IPS-20b (cell line): ENCODE data around the gene BICC1.

Source experiments
- H3K27ac ChIP-seq: one replicate; pipeline ENCODE4 v1.5.1; 2013; ENCODE audit warnings: low read length
- H3K27me3 ChIP-seq: 2 replicates; pipeline ENCODE4 v1.6.1; 2013; ENCODE audit warnings: mild to moderate bottlenecking, low read length, inconsistent platforms; ENCODE audit not compliant: insufficient read depth
- H3K36me3 ChIP-seq: 2 replicates; pipeline ENCODE4 v1.6.1; 2013; ENCODE audit warnings: low read depth, mild to moderate bottlenecking, inconsistent platforms, low read length, moderate library complexity; ENCODE audit not compliant: insufficient read depth
- H3K4me1 ChIP-seq: 2 replicates; pipeline ENCODE4 v1.6.1; 2013; ENCODE audit warnings: mild to moderate bottlenecking, control low read depth, inconsistent platforms, low read length, moderate library complexity; ENCODE audit not compliant: insufficient read depth
- H3K4me3 ChIP-seq: 2 replicates; pipeline ENCODE4 v1.5.1; 2013; ENCODE audit warnings: mild to moderate bottlenecking, low read length, inconsistent platforms
- H3K9ac ChIP-seq: 2 replicates; pipeline ENCODE4 v1.6.1; 2013; ENCODE audit warnings: low read depth, mild to moderate bottlenecking, inconsistent platforms, low read length, moderate library complexity
- H3K9me3 ChIP-seq: 2 replicates; pipeline ENCODE4 v1.6.1; 2013; ENCODE audit warnings: mild to moderate bottlenecking, low read depth, low read length, inconsistent platforms; ENCODE audit not compliant: insufficient read depth

The BICC1 gene

GRCh38 chr10:58781873-58782488 lies 269.3 kb downstream of the BICC1 start:
- no peaks in the 10 kb centered on the region for H3K27me3 ChIP-seq
- no peaks in the 10 kb centered on the region for H3K36me3 ChIP-seq
- H3K9me3 ChIP-seq: no peaks in the 10 kb centered on the region
- H3K9ac ChIP-seq: no peak overlapping the region
- no peak overlapping the region for H3K4me3 ChIP-seq
- H3K4me1 ChIP-seq: no peaks in the 10 kb centered on the region
- H3K27ac ChIP-seq: no peak overlapping the region

GRCh38 chr10:58782876-58783851 lies 270.5 kb downstream of the BICC1 start:
- H3K9me3 ChIP-seq: no peaks in the 10 kb centered on the region
- H3K27ac ChIP-seq: no peak overlapping the region
- H3K4me3 ChIP-seq: no peak overlapping the region
- no peaks in the 10 kb centered on the region for H3K36me3 ChIP-seq
- H3K27me3 ChIP-seq: no peaks in the 10 kb centered on the region
- H3K4me1 ChIP-seq: no peaks in the 10 kb centered on the region
- no peak overlapping the region for H3K9ac ChIP-seq

GRCh38 chr10:58784361-58784760 lies 271.7 kb downstream of the BICC1 start:
- no peak overlapping the region for H3K27ac ChIP-seq
- no peaks in the 10 kb centered on the region for H3K36me3 ChIP-seq
- H3K27me3 ChIP-seq: no peaks in the 10 kb centered on the region
- no peaks in the 10 kb centered on the region for H3K9me3 ChIP-seq
- no peak overlapping the region for H3K9ac ChIP-seq
- H3K4me1 ChIP-seq: no peaks in the 10 kb centered on the region
- no peak overlapping the region for H3K4me3 ChIP-seq

GRCh38 chr10:58785354-58785753 lies 272.7 kb downstream of the BICC1 start:
- Histone ChIP-seq H3K4me1 (no peaks in the 10 kb centered on the region), H3K9me3 (no peaks in the 10 kb centered on the region), H3K4me3 (no peak overlapping the region), H3K27me3 (no peaks in the 10 kb centered on the region), H3K36me3 (no peaks in the 10 kb centered on the region), H3K27ac (no peak overlapping the region), H3K9ac (no peak overlapping the region)

GRCh38 chr10:58791137-58791536 lies 278.5 kb downstream of the BICC1 start:
- Histone ChIP-seq H3K4me3 (no peak overlapping the region), H3K27me3 (no peaks in the 10 kb centered on the region), H3K9ac (no peak overlapping the region), H3K36me3 (no peaks in the 10 kb centered on the region), H3K27ac (no peak overlapping the region), H3K9me3 (no peaks in the 10 kb centered on the region), H3K4me1 (no peaks in the 10 kb centered on the region)

DNA sequence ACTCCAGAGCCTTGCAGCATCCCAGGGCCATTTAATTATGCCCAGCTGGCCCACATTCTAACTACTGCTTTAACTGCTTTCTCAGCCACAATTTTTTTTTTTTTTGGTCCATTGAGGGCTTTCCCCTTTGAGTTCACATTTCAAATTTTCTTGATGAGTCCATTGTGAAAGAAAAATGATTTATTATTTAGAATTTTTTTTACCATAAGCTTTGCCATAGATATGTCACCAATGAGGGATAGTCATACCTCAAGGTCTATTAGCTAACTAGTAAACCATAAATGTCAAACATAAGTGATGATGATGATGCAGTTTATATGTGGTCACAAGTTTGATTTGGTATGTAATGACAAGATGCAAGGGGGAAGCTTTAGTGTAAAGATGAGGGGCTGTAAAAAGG lies 282.9 kb downstream of the BICC1 start:
- Histone ChIP-seq H3K36me3 (no peaks in the 10 kb centered on the region), H3K27ac (no peak overlapping the region), H3K4me3 (no peak overlapping the region), H3K27me3 (no peaks in the 10 kb centered on the region), H3K4me1 (no peaks in the 10 kb centered on the region), H3K9ac (no peak overlapping the region), H3K9me3 (no peaks in the 10 kb centered on the region)

DNA sequence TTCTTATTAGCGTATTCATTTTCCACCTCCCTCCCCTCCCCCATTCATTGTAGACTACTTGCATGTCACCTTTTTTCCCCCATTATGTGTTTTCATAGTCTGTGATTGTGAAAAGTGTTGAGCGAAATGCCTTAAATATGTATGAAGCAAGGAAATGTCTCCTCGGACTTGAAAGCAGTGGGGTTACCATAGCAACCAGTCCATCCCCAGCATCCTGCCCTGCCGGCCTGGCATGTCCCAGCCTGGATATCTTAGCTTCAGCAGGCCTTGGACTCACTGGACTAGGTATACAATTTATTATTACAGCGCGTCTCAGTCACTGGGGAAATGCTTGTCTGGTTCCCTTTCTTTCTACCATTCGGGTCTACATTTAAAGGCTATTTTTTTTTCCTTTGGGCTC lies 283.6 kb downstream of the BICC1 start:
- Histone ChIP-seq H3K9me3 (no peaks in the 10 kb centered on the region), H3K4me1 (no peaks in the 10 kb centered on the region), H3K4me3 (no peak overlapping the region), H3K27ac (no peak overlapping the region), H3K9ac (no peak overlapping the region), H3K36me3 (no peaks in the 10 kb centered on the region), H3K27me3 (no peaks in the 10 kb centered on the region)

DNA sequence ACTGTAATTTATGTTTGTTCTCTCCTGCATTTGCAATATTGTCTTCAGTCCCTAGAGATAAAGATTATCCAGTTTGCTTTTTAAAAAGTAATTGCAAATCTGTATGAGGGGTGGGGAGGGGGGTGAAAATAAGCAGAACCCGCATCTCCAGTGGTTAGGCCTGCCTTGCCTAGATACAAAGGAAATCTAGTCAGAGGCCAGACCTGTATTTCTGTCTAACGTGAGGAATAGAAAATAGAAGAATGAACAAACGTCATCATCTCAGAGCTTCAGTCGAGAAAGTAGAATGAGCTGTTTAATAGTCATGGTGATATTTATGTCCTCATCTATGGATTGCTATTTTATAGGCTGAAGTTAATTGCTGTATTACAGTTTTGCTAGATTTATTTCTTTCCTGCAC lies 284.2 kb downstream of the BICC1 start:
- no peak overlapping the region for H3K27ac ChIP-seq
- H3K4me3 ChIP-seq: no peak overlapping the region
- H3K9me3 ChIP-seq: no peaks in the 10 kb centered on the region
- H3K27me3 ChIP-seq: no peaks in the 10 kb centered on the region
- H3K4me1 ChIP-seq: no peaks in the 10 kb centered on the region
- H3K36me3 ChIP-seq: no peaks in the 10 kb centered on the region
- H3K9ac ChIP-seq: no peak overlapping the region

DNA sequence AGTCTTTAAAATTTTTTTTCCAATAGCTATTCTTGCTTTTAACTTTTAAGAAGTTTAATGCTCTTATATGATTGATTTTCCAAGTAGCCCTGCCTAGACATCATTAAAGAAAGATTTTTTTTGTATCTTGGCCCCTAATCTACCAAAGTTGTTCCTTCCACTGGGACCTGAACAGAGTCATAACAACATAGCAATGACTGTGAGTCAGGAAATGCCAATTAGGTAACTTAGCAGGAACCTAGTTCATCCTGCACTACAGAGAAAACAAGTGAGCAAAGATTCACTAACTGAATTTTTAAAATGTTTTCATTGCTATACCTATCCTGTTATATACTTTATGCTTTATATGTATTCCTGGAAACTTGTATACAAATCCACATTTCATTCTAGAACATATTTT lies 284.7 kb downstream of the BICC1 start:
- no peak overlapping the region for H3K9ac ChIP-seq
- H3K4me3 ChIP-seq: no peak overlapping the region
- no peaks in the 10 kb centered on the region for H3K27me3 ChIP-seq
- no peak overlapping the region for H3K27ac ChIP-seq
- H3K4me1 ChIP-seq: no peaks in the 10 kb centered on the region
- no peaks in the 10 kb centered on the region for H3K36me3 ChIP-seq
- no peaks in the 10 kb centered on the region for H3K9me3 ChIP-seq

DNA sequence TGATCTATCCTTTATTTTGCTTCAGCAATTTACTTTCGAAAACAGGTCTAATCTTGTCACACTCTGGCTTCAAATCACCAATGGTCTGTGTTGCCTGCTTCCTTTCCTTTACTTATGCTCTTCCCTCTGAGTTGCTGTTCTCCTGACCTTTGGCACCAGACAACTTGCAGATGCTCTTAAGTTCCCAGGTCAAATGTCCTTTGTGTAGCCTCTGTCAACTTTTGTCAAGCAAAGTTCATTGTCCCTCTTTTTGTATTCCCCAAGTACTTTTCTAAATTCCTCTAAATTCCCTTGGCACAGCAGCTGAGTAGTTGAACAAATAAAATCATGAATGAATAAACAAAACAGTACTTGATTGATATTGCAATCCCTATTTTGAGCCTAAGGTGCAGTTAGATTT lies 289.4 kb downstream of the BICC1 start:
- H3K27me3 ChIP-seq: no peaks in the 10 kb centered on the region
- no peak overlapping the region for H3K27ac ChIP-seq
- H3K9me3 ChIP-seq: no peaks in the 10 kb centered on the region
- no peaks in the 10 kb centered on the region for H3K4me1 ChIP-seq
- no peaks in the 10 kb centered on the region for H3K36me3 ChIP-seq
- H3K4me3 ChIP-seq: no peak overlapping the region
- no peak overlapping the region for H3K9ac ChIP-seq

DNA sequence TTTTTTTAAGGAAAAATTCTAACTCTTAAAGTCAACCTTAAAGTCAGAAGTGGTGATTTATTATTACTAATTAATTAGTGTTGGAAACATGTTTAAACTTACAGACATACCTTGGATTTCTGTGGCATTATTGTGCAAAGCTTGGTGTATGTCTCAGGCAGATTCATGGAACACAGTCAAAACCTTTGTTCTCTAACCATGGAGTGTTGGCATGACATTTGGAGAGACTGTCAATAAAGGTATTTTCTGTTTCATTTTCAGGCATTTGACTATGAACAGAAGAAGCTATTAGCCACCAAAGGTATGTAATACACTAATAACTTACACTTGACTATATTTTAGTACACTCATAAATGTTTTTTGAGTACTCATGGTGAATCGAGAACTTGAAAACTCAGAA lies 293.7 kb downstream of the BICC1 start:
- H3K4me1 ChIP-seq: no peaks in the 10 kb centered on the region
- no peak overlapping the region for H3K9ac ChIP-seq
- no peak overlapping the region for H3K27ac ChIP-seq
- H3K27me3 ChIP-seq: no peaks in the 10 kb centered on the region
- H3K4me3 ChIP-seq: no peak overlapping the region
- H3K36me3 ChIP-seq: no peaks in the 10 kb centered on the region
- H3K9me3 ChIP-seq: no peaks in the 10 kb centered on the region

- H3K36me3 ChIP-seq: no peaks in the 10 kb centered on the region
- H3K27me3 ChIP-seq: no peaks in the 10 kb centered on the region
- H3K4me1 ChIP-seq: no peaks in the 10 kb centered on the region
- H3K9ac ChIP-seq: no peak overlapping the region
- no peaks in the 10 kb centered on the region for H3K9me3 ChIP-seq
- H3K27ac ChIP-seq: no peak overlapping the region
- H3K4me3 ChIP-seq: no peak overlapping the region
Measured at GRCh38 chr10:58806970-58807628, 294.4 kb downstream of the BICC1 start.
